WTC11 (cell line): Measurements from ENCODE around the gene CDK8. TPM values are rescaled to one million over a fixed set of nuclear protein-coding genes. Genes with fewer than 3 reads are reported as not detected.

ENCODE experiments used
- ATAC-seq: fragments of 200-7000 bp; cut with Tn5 transposase; 2 replicates; pipeline ENCODE4 v1.10.0; 2021; ENCODE audit warnings: mild to moderate bottlenecking, moderate library complexity
- CTCF ChIA-PET: fragments of 300-600 bp; sonication (Branson Sonifier 250); formaldehyde crosslinking; loops from one replicate; lab custom pipeline; 2021; ENCODE audit warnings: antibody characterized with exemption; lab: Charles Lee
- POLR2A ChIA-PET: fragments of 350-600 bp; sonication (Branson Sonifier 250); formaldehyde crosslinking; loops from one replicate; lab custom pipeline; 2021; ENCODE audit warnings: antibody characterized with exemption; lab: Charles Lee
- DNase-seq: peaks from one replicate; pipeline ENCODE4 v3.0.0; 2021; ENCODE audit warnings: low spot score
- H3K27ac Mint-ChIP-seq: 2 replicates; pipeline ENCODE4 v1.8.0; 2021; ENCODE audit warnings: mixed read lengths
- H3K27me3 Mint-ChIP-seq: 2 replicates; pipeline ENCODE4 v1.8.0; 2021; ENCODE audit warnings: low read depth, mild to moderate bottlenecking, moderate library complexity, mixed read lengths
- H3K36me3 Mint-ChIP-seq: 2 replicates; pipeline ENCODE4 v1.8.0; 2021; ENCODE audit warnings: mixed read lengths
- H3K4me1 Mint-ChIP-seq: 2 replicates; pipeline ENCODE4 v1.8.0; 2022; ENCODE audit warnings: mixed read lengths
- H3K4me3 Mint-ChIP-seq: 2 replicates; pipeline ENCODE4 v1.8.0; 2021; ENCODE audit warnings: mild to moderate bottlenecking, moderate library complexity, mixed read lengths
- H3K9me3 Mint-ChIP-seq: 2 replicates; pipeline ENCODE4 v1.8.0; 2021; ENCODE audit warnings: mixed read lengths
- AR ChIP-seq: fragments of 250-450 bp; sonication (Bioruptor Pico); IDR thresholded peaks from 2 replicates; pipeline ENCODE4 v1.9.0; 2021; ENCODE audit warnings: mild to moderate bottlenecking
- ATF2 ChIP-seq: sonication (generic); formaldehyde crosslinking; IDR thresholded peaks from 2 replicates; pipeline ENCODE4 v1.8.1; 2022; ENCODE audit warnings: low read depth, missing genetic modification reagents, borderline replicate concordance
- CDX4 ChIP-seq: fragments of 250-450 bp; sonication (Bioruptor Pico); IDR thresholded peaks from 2 replicates; pipeline ENCODE4 v1.9.0; 2021; ENCODE audit warnings: moderate library complexity, mild to moderate bottlenecking, inconsistent platforms, borderline replicate concordance
- ETV6 ChIP-seq: sonication (generic); formaldehyde crosslinking; IDR thresholded peaks from 2 replicates; pipeline ENCODE4 v1.8.1; 2022; ENCODE audit warnings: mild to moderate bottlenecking, missing genetic modification reagents
- GRHL2 ChIP-seq: fragments of 250-450 bp; sonication (Bioruptor Pico); IDR thresholded peaks from 2 replicates; pipeline ENCODE4 v1.8.0; 2022; ENCODE audit warnings: mild to moderate bottlenecking, moderate library complexity; ENCODE audit not compliant: insufficient replicate concordance, severe bottlenecking
- GTF2I ChIP-seq: fragments of 250-450 bp; sonication (Bioruptor Pico); conservative IDR thresholded peaks from 2 replicates; pipeline ENCODE4 v1.4.0; 2021; ENCODE audit warnings: mild to moderate bottlenecking
- HMGA2 ChIP-seq: fragments of 250-450 bp; sonication (Bioruptor Pico); IDR thresholded peaks from 2 replicates; pipeline ENCODE4 v1.4.0; 2021; ENCODE audit warnings: mild to moderate bottlenecking, moderate library complexity
- IRF1 ChIP-seq: sonication (generic); formaldehyde crosslinking; IDR thresholded peaks from 2 replicates; pipeline ENCODE4 v1.8.0; 2023; ENCODE audit warnings: missing genetic modification reagents
- NFYB ChIP-seq: sonication (generic); formaldehyde crosslinking; conservative IDR thresholded peaks from 2 replicates; pipeline ENCODE4 v1.8.0; 2022; ENCODE audit warnings: low read depth, missing genetic modification reagents
- NR2C2 ChIP-seq: sonication (generic); formaldehyde crosslinking; IDR thresholded peaks from 2 replicates; pipeline ENCODE4 v1.8.0; 2022; ENCODE audit warnings: mild to moderate bottlenecking, missing genetic modification reagents
- SMAD4 ChIP-seq: sonication (generic); formaldehyde crosslinking; IDR thresholded peaks from 2 replicates; pipeline ENCODE4 v1.8.0; 2022; ENCODE audit warnings: mild to moderate bottlenecking, missing genetic modification reagents
- USF2 ChIP-seq: sonication (generic); formaldehyde crosslinking; IDR thresholded peaks from 2 replicates; pipeline ENCODE4 v1.8.1; 2023; ENCODE audit warnings: mild to moderate bottlenecking, missing genetic modification reagents, moderate library complexity
- ZNF281 ChIP-seq: sonication (generic); formaldehyde crosslinking; IDR thresholded peaks from 2 replicates; pipeline ENCODE4 v1.8.0; 2023; ENCODE audit warnings: mild to moderate bottlenecking, missing genetic modification reagents
- ZNF317 ChIP-seq: sonication (generic); formaldehyde crosslinking; IDR thresholded peaks from 2 replicates; pipeline ENCODE4 v1.8.1; 2023; ENCODE audit warnings: low read depth, mild to moderate bottlenecking, moderate library complexity, missing genetic modification reagents, borderline replicate concordance
- total RNA-seq: library from RNA; stranded (reverse); gene quantifications from 3 replicates; pipeline ENCODE4 v1.2.3, GENCODE V29; 2021
- TF ChIP-seq, protein P1 (sequence below): sonication (generic); formaldehyde crosslinking; IDR thresholded peaks from 2 replicates; pipeline ENCODE4 v1.8.0; 2022; ENCODE audit warnings: mild to moderate bottlenecking, missing genetic modification reagents
- TF ChIP-seq, protein P2 (sequence below): sonication (generic); formaldehyde crosslinking; IDR thresholded peaks from 2 replicates; pipeline ENCODE4 v1.8.1; 2022; ENCODE audit warnings: missing genetic modification reagents, borderline replicate concordance
- TF ChIP-seq, protein P3 (sequence below): fragments of 250-450 bp; sonication (Bioruptor Pico); IDR thresholded peaks from 2 replicates; pipeline ENCODE4 v1.9.0; 2021; ENCODE audit warnings: mild to moderate bottlenecking

CDK8 gene
- total RNA-seq, 1 experiment from 2014 or later: 21.4 TPM

DNA sequence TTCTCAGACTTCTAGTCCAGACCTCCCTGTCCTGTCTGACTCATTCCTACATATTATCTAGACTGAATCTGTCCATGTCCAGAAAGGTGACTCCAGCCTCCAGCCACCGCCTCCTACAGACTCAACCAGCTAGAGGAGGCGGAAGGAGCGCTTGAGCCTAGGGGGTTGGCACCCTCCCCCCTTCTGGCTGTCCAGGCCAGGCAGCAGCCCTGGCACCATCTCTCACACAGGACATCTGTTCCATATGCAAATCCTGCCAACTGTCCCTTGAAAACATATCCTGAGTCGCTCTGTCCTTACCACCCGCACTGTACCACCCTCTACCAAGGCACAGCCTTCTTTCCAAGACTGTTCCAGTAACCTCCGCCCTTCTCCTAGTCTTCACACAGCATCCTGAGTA lies 152.9 kb downstream of the CDK8 start (continued):
- no peak for TF ChIP-seq GRHL2 (CRISPR knock-in tag)
- TF ChIP-seq ZNF281 (CRISPR knock-in tag): no peak
- no peak for TF ChIP-seq GTF2I (CRISPR knock-in tag)
- no peak for TF ChIP-seq SMAD4 (CRISPR knock-in tag)

- Mint-ChIP-seq H3K27me3 (no peaks in the 10 kb centered on the region), H3K36me3 (no peaks in the 10 kb centered on the region), H3K4me3 (no peak overlapping the region), H3K4me1 (peaks cover 4% of the 10 kb centered on the region), H3K9me3 (peaks cover 8% of the 10 kb centered on the region), H3K27ac (no peak overlapping the region)
- ATAC-seq (no peak), DNase-seq (no peak)
- POLR2A ChIA-PET: interaction anchor here (0.7 kb wide), 1 partner anchor 96 kb away, joined by 8 read pairs; no protein-coding TSS in a partner anchor
- CTCF ChIA-PET: interaction anchor here (0.7 to 3.0 kb wide), 4 partner anchors 23 to 287 kb away, joined by 3 to 17 read pairs (median 4); no protein-coding TSS in a partner anchor
- TF ChIP-seq HMGA2 (no peak), ZNF317 (CRISPR knock-in tag) (no peak), NFYB (CRISPR knock-in tag) (no peak), ETV6 (CRISPR knock-in tag) (no peak)
- TF ChIP-seq, protein P1, sequence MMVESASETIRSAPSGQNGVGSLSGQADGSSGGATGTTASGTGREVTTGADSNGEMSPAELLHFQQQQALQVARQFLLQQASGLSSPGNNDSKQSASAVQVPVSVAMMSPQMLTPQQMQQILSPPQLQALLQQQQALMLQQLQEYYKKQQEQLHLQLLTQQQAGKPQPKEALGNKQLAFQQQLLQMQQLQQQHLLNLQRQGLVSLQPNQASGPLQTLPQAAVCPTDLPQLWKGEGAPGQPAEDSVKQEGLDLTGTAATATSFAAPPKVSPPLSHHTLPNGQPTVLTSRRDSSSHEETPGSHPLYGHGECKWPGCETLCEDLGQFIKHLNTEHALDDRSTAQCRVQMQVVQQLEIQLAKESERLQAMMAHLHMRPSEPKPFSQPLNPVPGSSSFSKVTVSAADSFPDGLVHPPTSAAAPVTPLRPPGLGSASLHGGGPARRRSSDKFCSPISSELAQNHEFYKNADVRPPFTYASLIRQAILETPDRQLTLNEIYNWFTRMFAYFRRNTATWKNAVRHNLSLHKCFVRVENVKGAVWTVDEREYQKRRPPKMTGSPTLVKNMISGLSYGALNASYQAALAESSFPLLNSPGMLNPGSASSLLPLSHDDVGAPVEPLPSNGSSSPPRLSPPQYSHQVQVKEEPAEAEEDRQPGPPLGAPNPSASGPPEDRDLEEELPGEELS (CRISPR knock-in tag): no peak
Observed at GRCh38 chr13:26411206-26411605, 157.3 kb downstream of the CDK8 start.

DNA sequence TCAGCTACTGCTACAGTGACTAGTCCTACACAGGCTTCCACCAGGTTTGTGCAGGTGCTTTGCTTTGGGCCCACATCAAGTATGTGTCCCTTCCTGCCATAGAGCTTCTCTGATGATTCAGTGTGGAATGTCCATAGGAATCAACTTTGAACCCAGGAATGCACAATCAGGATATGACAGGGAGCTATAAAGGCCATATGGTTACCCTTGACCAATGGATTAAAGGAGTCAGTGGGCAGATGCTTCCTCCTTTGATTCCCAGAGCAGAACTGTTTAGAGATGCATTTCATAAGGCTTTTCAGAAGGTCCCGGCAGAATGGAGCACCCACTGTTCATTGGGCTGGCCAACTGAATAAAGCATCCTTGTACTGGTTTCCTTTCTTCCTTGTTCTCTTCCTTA lies 158.3 kb downstream of the CDK8 start:
- Mint-ChIP-seq H3K4me1 (peaks cover 4% of the 10 kb centered on the region), H3K36me3 (no peaks in the 10 kb centered on the region), H3K27ac (0 out of 2 replicates have a peak overlapping the region, but pooled peaks have one; percentile 10), H3K27me3 (no peaks in the 10 kb centered on the region), H3K4me3 (no peak overlapping the region), H3K9me3 (peaks cover 8% of the 10 kb centered on the region)
- POLR2A ChIA-PET: no interaction called here
- ATAC-seq (no peak), DNase-seq (no peak)
- CTCF ChIA-PET: interaction anchor here (3.0 kb wide), 1 partner anchor 286 kb away, joined by 17 read pairs; no protein-coding TSS in a partner anchor
- TF ChIP-seq ETV6 (CRISPR knock-in tag) (no peak), AR (CRISPR knock-in tag) (no peak), ATF2 (CRISPR knock-in tag) (no peak), NR2C2 (no peak), CDX4 (CRISPR knock-in tag) (no peak), USF2 (CRISPR knock-in tag) (no peak), IRF1 (no peak)
- TF ChIP-seq, protein P2, sequence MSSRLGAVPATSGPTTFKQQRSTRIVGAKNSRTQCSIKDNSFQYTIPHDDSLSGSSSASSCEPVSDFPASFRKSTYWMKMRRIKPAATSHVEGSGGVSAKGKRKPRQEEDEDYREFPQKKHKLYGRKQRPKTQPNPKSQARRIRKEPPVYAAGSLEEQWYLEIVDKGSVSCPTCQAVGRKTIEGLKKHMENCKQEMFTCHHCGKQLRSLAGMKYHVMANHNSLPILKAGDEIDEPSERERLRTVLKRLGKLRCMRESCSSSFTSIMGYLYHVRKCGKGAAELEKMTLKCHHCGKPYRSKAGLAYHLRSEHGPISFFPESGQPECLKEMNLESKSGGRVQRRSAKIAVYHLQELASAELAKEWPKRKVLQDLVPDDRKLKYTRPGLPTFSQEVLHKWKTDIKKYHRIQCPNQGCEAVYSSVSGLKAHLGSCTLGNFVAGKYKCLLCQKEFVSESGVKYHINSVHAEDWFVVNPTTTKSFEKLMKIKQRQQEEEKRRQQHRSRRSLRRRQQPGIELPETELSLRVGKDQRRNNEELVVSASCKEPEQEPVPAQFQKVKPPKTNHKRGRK (CRISPR knock-in tag): no peak
- TF ChIP-seq, protein P3, sequence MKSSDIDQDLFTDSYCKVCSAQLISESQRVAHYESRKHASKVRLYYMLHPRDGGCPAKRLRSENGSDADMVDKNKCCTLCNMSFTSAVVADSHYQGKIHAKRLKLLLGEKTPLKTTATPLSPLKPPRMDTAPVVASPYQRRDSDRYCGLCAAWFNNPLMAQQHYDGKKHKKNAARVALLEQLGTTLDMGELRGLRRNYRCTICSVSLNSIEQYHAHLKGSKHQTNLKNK (CRISPR knock-in tag): no peak
